ENCODE results near the gene TLR8. TPM values are rescaled to one million over a fixed set of nuclear protein-coding genes. Genes with fewer than 3 reads are reported as not detected.
"Not testable (repeated sequence)": the region's sequence is repeated elsewhere in the genome, so short reads cannot be mapped to it uniquely, and the experiment has no call there.

TLR8 gene
- total RNA-seq, 2 experiments from 2014 or later, result not detected

- ChIA-PET CTCF (interaction anchor here (0.8 kb wide), 1 partner anchor 12 kb away, joined by 3 read pairs; no protein-coding TSS in a partner anchor), POLR2A (no interaction called here)
- no peak for DNase-seq
- H3K36me3 Mint-ChIP-seq, result no peaks in the 10 kb centered on the region
- H3K4me3 Mint-ChIP-seq, result no peak overlapping the region
- H3K27ac Mint-ChIP-seq, result no peak overlapping the region
- H3K4me1 Mint-ChIP-seq (ENCODE audit: low read depth), result no peaks in the 10 kb centered on the region
- intact Hi-C loops (cut with micrococcal nuclease), result no loop called here
- no peaks in the 10 kb centered on the region for H3K27me3 Mint-ChIP-seq
- no peaks in the 10 kb centered on the region for H3K9me3 Mint-ChIP-seq
Measured at GRCh38 chrX:12934850-12935249, 28.4 kb downstream of the TLR8 start.

DNA sequence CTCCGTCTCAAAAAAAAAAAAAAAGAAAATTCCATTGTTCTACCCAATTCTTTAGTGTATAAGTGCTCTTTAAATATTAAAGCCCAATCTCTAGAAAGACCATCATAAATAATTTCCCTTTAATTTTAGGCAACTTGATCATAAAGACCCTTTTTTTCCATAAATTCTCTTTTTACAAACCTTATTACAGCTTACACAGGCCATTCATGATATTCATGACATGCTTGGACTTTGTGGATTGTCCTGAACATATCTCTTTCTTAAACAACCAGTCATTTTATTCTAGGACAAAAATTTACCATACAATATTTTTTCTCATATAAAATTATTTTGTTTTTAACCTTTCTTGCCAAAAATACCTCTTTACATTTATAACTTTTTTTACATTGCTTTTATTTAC is 30.5 kb downstream of the TLR8 start:
- intact Hi-C loops (cut with micrococcal nuclease), result no loop called here
- no peak for DNase-seq
- no peaks in the 10 kb centered on the region for H3K36me3 Mint-ChIP-seq
- no peaks in the 10 kb centered on the region for H3K9me3 Mint-ChIP-seq
- ChIA-PET CTCF (no interaction called here), POLR2A (no interaction called here)
- H3K27me3 Mint-ChIP-seq, result no peaks in the 10 kb centered on the region
- H3K27ac Mint-ChIP-seq, result no peak overlapping the region
- no peak overlapping the region for H3K4me3 Mint-ChIP-seq
- no peaks in the 10 kb centered on the region for H3K4me1 Mint-ChIP-seq (ENCODE audit: low read depth)

- POLR2A ChIA-PET; CTCF ChIA-PET; H3K36me3 Mint-ChIP-seq; H3K27me3 Mint-ChIP-seq; intact Hi-C loops (cut with micrococcal nuclease); H3K4me3 Mint-ChIP-seq; H3K9me3 Mint-ChIP-seq; DNase-seq; H3K4me1 Mint-ChIP-seq (ENCODE audit: low read depth); H3K27ac Mint-ChIP-seq: not testable (repeated sequence)
Measured at GRCh38 chrX:12940471-12940870, 34.1 kb downstream of the TLR8 start.

DNA sequence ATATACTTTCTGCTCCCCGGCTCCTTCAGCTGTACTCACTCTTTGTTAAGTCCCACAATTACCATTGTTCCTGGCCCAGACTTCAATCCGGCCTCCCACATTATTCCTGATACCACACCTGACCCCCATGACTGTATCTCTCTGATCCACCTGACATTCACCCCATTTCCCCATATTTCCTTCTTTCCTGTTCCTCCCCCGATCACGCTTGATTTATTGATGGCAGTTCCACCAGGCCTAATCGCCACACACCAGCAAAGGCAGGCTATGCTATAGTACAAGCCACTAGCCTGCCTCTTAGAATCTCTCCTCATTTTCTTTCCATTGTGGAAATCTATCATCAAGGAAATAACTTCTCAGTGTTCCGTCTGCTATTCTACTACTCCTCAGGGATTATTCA is 37.2 kb downstream of the TLR8 start:
- H3K4me1 Mint-ChIP-seq (ENCODE audit: low read depth), result peaks cover 26% of the 10 kb centered on the region
- H3K9me3 Mint-ChIP-seq; H3K27me3 Mint-ChIP-seq; H3K4me3 Mint-ChIP-seq; DNase-seq; CTCF ChIA-PET; H3K36me3 Mint-ChIP-seq; H3K27ac Mint-ChIP-seq; POLR2A ChIA-PET; intact Hi-C loops (cut with micrococcal nuclease): not testable (repeated sequence)

DNA sequence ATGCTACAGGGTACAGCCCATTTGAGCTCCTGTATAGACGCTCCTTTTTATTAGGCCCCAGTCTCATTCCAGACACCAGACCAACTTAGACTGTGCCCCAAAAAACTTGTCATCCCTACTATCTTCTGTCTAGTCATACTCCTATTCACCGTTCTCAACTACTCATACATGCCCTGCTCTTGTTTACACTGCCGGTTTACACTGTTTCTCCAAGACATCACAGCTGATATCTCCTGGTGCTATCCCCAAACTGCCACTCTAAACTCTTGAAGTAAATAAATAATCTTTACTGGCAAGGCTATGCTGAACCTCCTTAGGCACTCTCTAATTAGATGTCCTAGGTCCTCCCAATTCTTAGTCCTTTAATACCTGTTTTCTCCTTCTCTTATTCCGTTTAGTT is 38.0 kb downstream of the TLR8 start:
- CTCF ChIA-PET; H3K27me3 Mint-ChIP-seq; H3K4me3 Mint-ChIP-seq; H3K9me3 Mint-ChIP-seq; POLR2A ChIA-PET; H3K27ac Mint-ChIP-seq; H3K36me3 Mint-ChIP-seq; intact Hi-C loops (cut with micrococcal nuclease); DNase-seq: not testable (repeated sequence)
- H3K4me1 Mint-ChIP-seq (ENCODE audit: low read depth), result peaks cover 34% of the 10 kb centered on the region

- peak overlapping the region; percentile 13 for H3K27ac Mint-ChIP-seq
- POLR2A ChIA-PET, result interaction anchor here (17.1 kb wide), 1 partner anchor 28 kb away, joined by 426 read pairs; the partner anchor contains the start of gene TMSB4X
Measured at GRCh38 chrX:12945494-12945893, 39.1 kb downstream of the TLR8 start.

DNA sequence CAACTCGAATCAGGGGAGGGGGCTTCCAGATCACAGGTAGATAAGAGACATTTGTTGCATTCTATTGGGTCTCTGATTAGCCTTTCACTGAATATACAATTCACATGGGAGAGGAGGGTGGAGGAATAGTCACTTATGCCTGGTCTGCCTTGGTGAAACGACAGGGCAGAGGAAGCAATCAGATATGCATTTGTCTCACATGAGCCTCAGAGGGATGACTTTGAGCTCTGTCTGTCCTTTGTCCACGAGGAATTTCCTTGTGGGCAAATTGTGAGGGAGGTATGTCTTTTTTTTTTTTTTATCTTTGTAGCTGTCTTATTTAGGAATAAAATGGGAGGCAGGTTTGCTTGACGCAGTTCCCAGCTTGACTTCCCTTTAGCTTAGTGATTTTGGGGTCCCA is 40.0 kb downstream of the TLR8 start:
- no peaks in the 10 kb centered on the region for H3K36me3 Mint-ChIP-seq
- POLR2A ChIA-PET, result interaction anchor here (0.7 to 17.1 kb wide), 7 partner anchors 27 to 542 kb away, joined by 3 to 426 read pairs (median 4); partner anchors contain the start of gene TMSB4X
- CTCF ChIA-PET, result interaction anchor here (0.6 to 3.5 kb wide), 59 partner anchors 11 to 700 kb away, joined by 3 to 107 read pairs (median 4); no protein-coding TSS in a partner anchor
- H3K27me3 Mint-ChIP-seq, result no peaks in the 10 kb centered on the region
- no peaks in the 10 kb centered on the region for H3K9me3 Mint-ChIP-seq
- intact Hi-C loops (cut with micrococcal nuclease), result loop anchor here (1.0 to 5.0 kb wide), 3 partner anchors 321 to 556 kb away; no protein-coding TSS in a partner anchor
- peaks cover 50% of the 10 kb centered on the region for H3K4me1 Mint-ChIP-seq (ENCODE audit: low read depth)
- peak overlapping the region; percentile 96 for H3K27ac Mint-ChIP-seq
- H3K4me3 Mint-ChIP-seq, result no peak overlapping the region
- no peak for DNase-seq

More at GRCh38 chrX:12945494-12945893, 39.1 kb downstream of the TLR8 start:
- peaks cover 42% of the 10 kb centered on the region for H3K4me1 Mint-ChIP-seq (ENCODE audit: low read depth)
- H3K36me3 Mint-ChIP-seq, result no peaks in the 10 kb centered on the region
- CTCF ChIA-PET, result interaction anchor here (0.8 to 3.5 kb wide), 12 partner anchors 23 to 701 kb away, joined by 3 to 107 read pairs (median 11); no protein-coding TSS in a partner anchor
- intact Hi-C loops (cut with micrococcal nuclease), result loop anchor here (5.0 kb wide), 2 partner anchors 322 to 557 kb away; no protein-coding TSS in a partner anchor
- H3K9me3 Mint-ChIP-seq, result no peaks in the 10 kb centered on the region
- no peaks in the 10 kb centered on the region for H3K27me3 Mint-ChIP-seq
- H3K4me3 Mint-ChIP-seq, result no peak overlapping the region
- no peak for DNase-seq

DNA sequence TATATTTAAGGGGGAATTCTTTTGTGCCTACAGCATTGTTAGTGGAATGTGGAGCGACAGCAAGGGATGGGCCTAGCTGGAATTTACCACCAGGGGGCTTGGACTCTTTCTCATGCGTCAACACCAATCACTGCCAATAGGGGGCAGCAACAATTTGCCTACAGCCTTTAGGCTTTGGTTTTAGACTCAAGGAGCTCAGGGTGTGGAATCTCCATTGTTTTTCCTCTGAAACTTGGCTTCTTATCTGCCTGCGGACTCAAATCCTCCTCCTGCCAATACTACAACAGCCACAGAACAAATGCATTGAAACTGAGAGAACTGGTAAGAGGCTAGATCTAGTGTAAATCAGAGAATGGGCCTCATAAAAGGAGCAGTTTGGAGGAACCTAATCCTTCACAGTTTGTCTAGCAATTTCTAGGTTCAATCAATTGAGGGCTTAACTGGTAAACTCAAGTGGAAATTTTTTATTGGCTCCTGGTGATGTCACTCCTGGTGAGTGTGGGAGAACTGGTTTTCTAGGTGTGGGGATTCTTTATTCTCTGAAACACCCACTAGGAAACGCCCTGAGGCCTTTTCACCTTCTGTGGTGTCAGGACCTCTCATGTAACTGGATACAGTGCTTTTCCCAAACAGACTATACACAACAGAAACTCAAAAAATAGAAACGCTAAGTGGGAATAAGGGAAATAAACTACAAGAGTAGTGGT is 40.6 kb downstream of the TLR8 start:
- Mint-ChIP-seq H3K27ac (peak overlapping the region; percentile 96), H3K9me3 (no peaks in the 10 kb centered on the region), H3K36me3 (no peaks in the 10 kb centered on the region), H3K27me3 (no peaks in the 10 kb centered on the region), H3K4me3 (peak overlapping the region; percentile 57), H3K4me1 (ENCODE audit: low read depth) (peaks cover 55% of the 10 kb centered on the region)
- ChIA-PET POLR2A (interaction anchor here (0.6 to 17.1 kb wide), 9 partner anchors 9 to 541 kb away, joined by 3 to 426 read pairs (median 4); partner anchors contain the start of genes PRPS2 and TMSB4X), CTCF (interaction anchor here (0.6 to 3.5 kb wide), 64 partner anchors 11 to 1085 kb away, joined by 3 to 107 read pairs (median 4); partner anchors contain the start of genes OFD1 and TRAPPC2)
- intact Hi-C loops (cut with micrococcal nuclease), result loop anchor here (1.0 to 5.0 kb wide), 3 partner anchors 320 to 555 kb away; no protein-coding TSS in a partner anchor
- DNase-seq, result peak; percentile 80

GRCh38 chrX:12947545-12948235 is 41.3 kb downstream of the TLR8 start:
- Mint-ChIP-seq H3K9me3 (no peaks in the 10 kb centered on the region), H3K36me3 (no peaks in the 10 kb centered on the region), H3K4me1 (ENCODE audit: low read depth) (peaks cover 59% of the 10 kb centered on the region), H3K4me3 (no peak overlapping the region), H3K27ac (peak overlapping the region; percentile 96), H3K27me3 (no peaks in the 10 kb centered on the region)
- intact Hi-C loops (cut with micrococcal nuclease), result loop anchor here (5.0 kb wide), 2 partner anchors 320 to 555 kb away; no protein-coding TSS in a partner anchor
- POLR2A ChIA-PET, result interaction anchor here (0.7 to 17.1 kb wide), 4 partner anchors 25 to 157 kb away, joined by 3 to 426 read pairs (median 14); partner anchors contain the start of genes PRPS2 and TMSB4X
- CTCF ChIA-PET, result interaction anchor here (1.0 to 3.5 kb wide), 7 partner anchors 24 to 542 kb away, joined by 3 to 107 read pairs (median 14); no protein-coding TSS in a partner anchor
- no peak for DNase-seq

DNA sequence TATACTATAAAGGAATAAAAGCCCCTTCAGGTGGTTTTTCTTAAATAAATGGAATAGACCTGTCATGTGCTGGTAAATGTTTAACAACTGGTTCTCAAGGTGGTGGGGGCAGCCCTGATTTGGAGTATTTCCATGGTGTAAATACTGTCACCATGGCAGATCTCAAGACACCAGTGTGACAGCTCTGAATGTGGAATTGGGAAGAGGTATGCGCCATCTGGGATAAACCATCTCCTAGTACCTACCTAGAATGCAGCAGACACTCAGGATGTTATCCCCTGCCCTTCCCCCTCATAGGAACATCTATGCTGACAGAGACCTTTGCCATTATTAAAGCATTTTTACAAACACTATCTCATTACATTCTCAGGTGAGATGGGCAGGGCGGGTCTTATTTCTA is 42.1 kb downstream of the TLR8 start:
- Mint-ChIP-seq H3K27me3 (no peaks in the 10 kb centered on the region), H3K4me1 (ENCODE audit: low read depth) (peaks cover 67% of the 10 kb centered on the region), H3K4me3 (no peak overlapping the region), H3K36me3 (no peaks in the 10 kb centered on the region), H3K27ac (peak overlapping the region; percentile 96), H3K9me3 (no peaks in the 10 kb centered on the region)
- intact Hi-C loops (cut with micrococcal nuclease), result loop anchor here (5.0 kb wide), 2 partner anchors 319 to 554 kb away; no protein-coding TSS in a partner anchor
- no peak for DNase-seq
- CTCF ChIA-PET, result interaction anchor here (1.0 to 3.7 kb wide), 8 partner anchors 19 to 539 kb away, joined by 3 to 81 read pairs (median 17); no protein-coding TSS in a partner anchor
- POLR2A ChIA-PET, result interaction anchor here (1.3 to 17.1 kb wide), 4 partner anchors 9 to 142 kb away, joined by 3 to 426 read pairs (median 14); partner anchors contain the start of gene TMSB4X

DNA sequence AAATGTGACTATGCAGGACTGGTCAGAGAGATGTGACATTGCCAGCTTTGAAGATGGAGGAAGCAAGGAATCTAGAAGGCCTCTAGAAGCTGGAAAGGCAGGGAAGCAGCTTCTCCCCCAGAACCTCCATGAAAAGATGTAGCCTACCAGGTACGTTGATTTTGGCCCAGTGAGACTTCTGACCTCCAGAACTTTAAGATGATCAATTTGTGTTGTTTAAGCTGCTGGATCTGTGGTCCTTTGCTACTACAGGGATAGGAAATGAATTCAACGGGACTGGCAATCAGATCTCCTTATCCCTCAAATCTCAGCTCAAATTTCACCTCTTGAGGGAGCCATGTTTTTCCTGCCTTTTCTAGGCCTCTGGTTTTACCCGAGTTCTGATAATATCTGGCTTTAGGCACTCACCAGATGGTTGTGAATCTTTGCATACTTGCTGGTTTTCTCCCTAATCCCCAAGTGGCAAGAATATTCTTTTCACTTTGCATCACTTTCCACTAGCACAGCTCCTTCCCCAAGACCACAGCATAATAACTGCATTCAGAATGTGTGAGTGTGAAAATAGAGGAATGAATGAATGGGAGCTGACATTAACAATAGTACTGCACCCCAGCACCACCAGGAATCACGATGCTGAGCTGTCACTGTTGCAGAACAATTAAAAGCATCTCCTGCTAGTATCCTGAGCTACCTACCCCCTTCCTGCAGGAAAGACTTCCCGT is 42.9 kb downstream of the TLR8 start:
- intact Hi-C loops (cut with micrococcal nuclease), result loop anchor here (5.0 kb wide), 2 partner anchors 318 to 553 kb away; no protein-coding TSS in a partner anchor

More for the DNA sequence above, 42.9 kb downstream of the TLR8 start:
- no peak for DNase-seq
- no peaks in the 10 kb centered on the region for H3K27me3 Mint-ChIP-seq
- peak overlapping the region; percentile 96 for H3K27ac Mint-ChIP-seq
- H3K4me3 Mint-ChIP-seq, result peak overlapping the region; percentile 77
- H3K36me3 Mint-ChIP-seq, result no peaks in the 10 kb centered on the region
- ChIA-PET POLR2A (interaction anchor here (0.8 to 17.1 kb wide), 11 partner anchors 8 to 143 kb away, joined by 3 to 426 read pairs (median 4); partner anchors contain the start of gene TMSB4X), CTCF (interaction anchor here (1.0 to 3.7 kb wide), 13 partner anchors 18 to 558 kb away, joined by 3 to 34 read pairs (median 6); no protein-coding TSS in a partner anchor)
- no peaks in the 10 kb centered on the region for H3K9me3 Mint-ChIP-seq
- H3K4me1 Mint-ChIP-seq (ENCODE audit: low read depth), result peaks cover 72% of the 10 kb centered on the region

Measured in activated CD4-positive, alpha-beta memory T cell treated with anti-CD3 and anti-CD28 coated beads for 36 hours (primary cell).